Prostate gland (tissue), 2 donors: ENCODE measurements around the gene EBF3. TPM values are rescaled to one million over a fixed set of nuclear protein-coding genes. Genes with fewer than 3 reads are reported as not detected.

Source experiments
- DNase-seq: peaks from one replicate; pipeline ENCODE4 v3.0.0-alpha.2; 2019; ENCODE audit warnings: low spot score
- H3K27ac ChIP-seq, 2 donors: fragments of 200-600 bp; sonication (generic); 2 replicates each; pipeline ENCODE4 v1.5.1; 2017 to 2019
- H3K27me3 ChIP-seq: fragments of 200-600 bp; sonication (generic); replicated peaks from 2 replicates; pipeline ENCODE4 v1.5.1; 2019; ENCODE audit not compliant: insufficient read depth
- H3K36me3 ChIP-seq, 2 donors: fragments of 200-600 bp; sonication (generic); 1 replicate in 1 of 2; 2 replicates in 1 of 2; pipeline versions ENCODE4 v1.5.1 to v1.8.1; 2017 to 2019
- H3K4me1 ChIP-seq: fragments of 200-600 bp; sonication (generic); replicated peaks from 2 replicates; pipeline ENCODE4 v1.5.1; 2019
- H3K4me3 ChIP-seq, 2 donors: fragments of 200-600 bp; sonication (generic); 2 replicates each; pipeline ENCODE4 v1.5.1; 2017 to 2019
- H3K9me3 ChIP-seq: fragments of 200-600 bp; sonication (generic); 2 replicates; pipeline ENCODE4 v1.5.1; 2017
- CTCF ChIP-seq, 4 experiments: fragments of 200-600 bp in 2 of 4; fragments of 450-650 bp in 2 of 4; sonication (generic) in 2 of 4; IDR thresholded peaks; 1 replicate in 3 of 4; 2 replicates in 1 of 4; pipeline ENCODE4 v1.5.1; 2016 to 2019; ENCODE audit warnings: antibody characterized with exemption in 4 of 4, mild to moderate bottlenecking in 2 of 4, moderate library complexity in 2 of 4
- POLR2A ChIP-seq: fragments of 450-650 bp; IDR thresholded peaks from one replicate; pipeline ENCODE4 v1.6.1; 2016; ENCODE audit warnings: antibody characterized with exemption, mild to moderate bottlenecking
- POLR2AphosphoS5 ChIP-seq: sonication (generic); formaldehyde crosslinking; IDR thresholded peaks from one replicate; pipeline ENCODE4 v1.6.1; 2017; ENCODE audit warnings: antibody characterized with exemption
- WGBS: methylation state at CpG from one replicate; pipeline ENCODE4 v1.1.5; 2018; 5-methylcytosine and 5-hydroxymethylcytosine counted together
- intact Hi-C: fragments of 100-400 bp; cut with DNase I; formaldehyde crosslinking; loops from one replicate; pipeline ENCODE4 v1.14.2; 2022
- total RNA-seq, 2 donors: library from RNA; depleted of rRNA; stranded (reverse); fragments of >200 nt; gene quantifications; one replicate each; pipeline ENCODE4 v1.1.0, GENCODE V29; 2016

The EBF3 gene
- total RNA-seq, 2 donors from 2014 or later, result 1.5 to 7.8 TPM

- Histone ChIP-seq H3K27ac (no peak overlapping the region), H3K4me1 (no peaks in the 10 kb centered on the region), H3K4me3 (no peak overlapping the region), H3K36me3 (no peaks in the 10 kb centered on the region), H3K9me3 (no peaks in the 10 kb centered on the region), H3K27me3 (no peaks in the 10 kb centered on the region)
- no peak for DNase-seq
- TF ChIP-seq CTCF (IDR thresholded peaks at IDR 0.05) (no peak), POLR2AphosphoS5 (no peak), POLR2A (no peak)
- intact Hi-C loops, result no loop called here
- WGBS, result 60% methylated on average over 8 of the region's 8 CpGs
Measured at GRCh38 chr10:129816656-129817045, 147.4 kb downstream of the EBF3 start.

GRCh38 chr10:129815898-129816655, 148.0 kb downstream of the EBF3 start:
- no peak for DNase-seq
- no peak for TF ChIP-seq CTCF (IDR thresholded peaks at IDR 0.05)
- TF ChIP-seq POLR2AphosphoS5, result no peak
- TF ChIP-seq POLR2A, result no peak
- no peaks in the 10 kb centered on the region for H3K4me1 ChIP-seq
- H3K27me3 ChIP-seq, result no peaks in the 10 kb centered on the region
- 87% methylated on average over 15 of the region's 17 CpGs for whole genome bisulfite sequencing
- H3K4me3 ChIP-seq, result no peak overlapping the region
- intact Hi-C loops, result no loop called here
- H3K9me3 ChIP-seq, result no peaks in the 10 kb centered on the region
- H3K27ac ChIP-seq, result no peak overlapping the region
- H3K36me3 ChIP-seq, result no peaks in the 10 kb centered on the region

GRCh38 chr10:129814681-129815646, 149.1 kb downstream of the EBF3 start:
- intact Hi-C loops, result no loop called here
- Histone ChIP-seq H3K27me3 (no peaks in the 10 kb centered on the region), H3K4me1 (no peaks in the 10 kb centered on the region), H3K36me3 (no peaks in the 10 kb centered on the region), H3K27ac (no peak overlapping the region), H3K4me3 (no peak overlapping the region), H3K9me3 (no peaks in the 10 kb centered on the region)
- no peak for DNase-seq
- WGBS, result 22% methylated on average over 12 of the region's 12 CpGs
- TF ChIP-seq CTCF (IDR thresholded peaks at IDR 0.05), result no peak
- TF ChIP-seq POLR2AphosphoS5, result no peak
- TF ChIP-seq POLR2A, result no peak

GRCh38 chr10:129812398-129812797, 151.7 kb downstream of the EBF3 start:
- Histone ChIP-seq H3K4me1 (no peaks in the 10 kb centered on the region), H3K36me3 (no peaks in the 10 kb centered on the region), H3K27me3 (no peaks in the 10 kb centered on the region), H3K27ac (no peak overlapping the region), H3K4me3 (no peak overlapping the region), H3K9me3 (no peaks in the 10 kb centered on the region)
- no peak for DNase-seq
- 76% methylated on average over 7 of the region's 7 CpGs for WGBS
- no peak for TF ChIP-seq POLR2A
- TF ChIP-seq CTCF (IDR thresholded peaks at IDR 0.05), result no peak
- no peak for TF ChIP-seq POLR2AphosphoS5
- intact Hi-C loops, result no loop called here
